C4-2B (cell line): ENCODE measurements around the gene IGFN1.

Experiments used
- H3K27ac ChIP-seq: fragments of 450-650 bp; 2 replicates; pipeline ENCODE4 v1.5.1; 2017
- ZFX ChIP-seq: fragments of 450-650 bp; IDR thresholded peaks from 2 replicates; pipeline ENCODE4 v1.6.1; 2017
- TF ChIP-seq, protein P1 (sequence below): fragments of 450-650 bp; conservative IDR thresholded peaks from 2 replicates; pipeline ENCODE4 v1.5.1; 2017; ENCODE audit warnings: mild to moderate bottlenecking

Gene IGFN1

DNA sequence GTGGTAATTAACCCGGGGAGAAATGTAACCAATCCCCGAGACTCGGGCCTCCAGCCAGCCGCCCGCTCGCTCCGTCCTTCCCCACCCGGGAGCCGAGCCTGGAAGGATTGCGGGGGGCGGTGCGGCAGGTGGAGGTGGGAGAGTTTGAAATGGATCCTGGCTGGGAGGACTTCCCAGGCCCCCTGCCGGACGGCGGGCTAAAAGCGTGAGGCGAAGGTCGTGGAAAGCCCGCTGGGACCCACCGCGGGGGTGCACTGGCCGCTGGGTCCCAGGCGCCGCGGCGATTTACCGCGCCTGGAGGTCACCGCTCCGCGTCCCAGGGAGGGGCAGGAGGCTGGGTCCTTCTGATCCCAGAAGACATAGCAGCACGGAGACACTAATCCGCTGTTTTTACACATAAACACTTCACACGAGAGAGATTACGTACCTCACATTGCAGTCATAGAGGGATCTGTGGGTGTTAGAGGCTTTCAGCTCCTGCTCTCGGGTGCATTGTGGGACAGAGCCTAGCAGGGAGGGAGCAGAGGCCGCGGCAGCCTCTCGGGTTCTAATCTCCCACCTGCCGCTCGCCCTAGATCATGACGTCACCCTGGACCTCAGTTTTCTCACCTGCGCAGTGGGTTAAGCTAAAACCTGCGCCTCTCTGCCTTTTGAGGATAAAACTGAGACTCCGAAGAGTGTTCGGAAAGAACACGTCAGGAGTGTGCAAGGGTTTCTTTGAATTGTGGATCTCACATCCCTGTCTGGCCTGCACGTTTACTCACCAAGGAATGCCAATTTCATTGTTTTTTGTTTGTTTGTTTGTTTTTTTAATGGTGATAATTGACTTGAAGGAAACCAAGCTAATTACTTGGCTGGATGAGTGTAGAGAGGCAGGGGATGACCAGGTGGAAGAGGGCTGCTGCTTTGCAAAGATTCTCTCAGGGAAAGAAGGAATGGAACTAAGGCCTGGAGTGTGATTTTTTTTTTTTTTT lies 19.3 kb upstream of the IGFN1 start:
- peak overlapping the region; percentile 74 for H3K27ac ChIP-seq
- no peak for TF ChIP-seq ZFX
- TF ChIP-seq, protein P1, sequence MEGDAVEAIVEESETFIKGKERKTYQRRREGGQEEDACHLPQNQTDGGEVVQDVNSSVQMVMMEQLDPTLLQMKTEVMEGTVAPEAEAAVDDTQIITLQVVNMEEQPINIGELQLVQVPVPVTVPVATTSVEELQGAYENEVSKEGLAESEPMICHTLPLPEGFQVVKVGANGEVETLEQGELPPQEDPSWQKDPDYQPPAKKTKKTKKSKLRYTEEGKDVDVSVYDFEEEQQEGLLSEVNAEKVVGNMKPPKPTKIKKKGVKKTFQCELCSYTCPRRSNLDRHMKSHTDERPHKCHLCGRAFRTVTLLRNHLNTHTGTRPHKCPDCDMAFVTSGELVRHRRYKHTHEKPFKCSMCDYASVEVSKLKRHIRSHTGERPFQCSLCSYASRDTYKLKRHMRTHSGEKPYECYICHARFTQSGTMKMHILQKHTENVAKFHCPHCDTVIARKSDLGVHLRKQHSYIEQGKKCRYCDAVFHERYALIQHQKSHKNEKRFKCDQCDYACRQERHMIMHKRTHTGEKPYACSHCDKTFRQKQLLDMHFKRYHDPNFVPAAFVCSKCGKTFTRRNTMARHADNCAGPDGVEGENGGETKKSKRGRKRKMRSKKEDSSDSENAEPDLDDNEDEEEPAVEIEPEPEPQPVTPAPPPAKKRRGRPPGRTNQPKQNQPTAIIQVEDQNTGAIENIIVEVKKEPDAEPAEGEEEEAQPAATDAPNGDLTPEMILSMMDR: peak; percentile 63

DNA sequence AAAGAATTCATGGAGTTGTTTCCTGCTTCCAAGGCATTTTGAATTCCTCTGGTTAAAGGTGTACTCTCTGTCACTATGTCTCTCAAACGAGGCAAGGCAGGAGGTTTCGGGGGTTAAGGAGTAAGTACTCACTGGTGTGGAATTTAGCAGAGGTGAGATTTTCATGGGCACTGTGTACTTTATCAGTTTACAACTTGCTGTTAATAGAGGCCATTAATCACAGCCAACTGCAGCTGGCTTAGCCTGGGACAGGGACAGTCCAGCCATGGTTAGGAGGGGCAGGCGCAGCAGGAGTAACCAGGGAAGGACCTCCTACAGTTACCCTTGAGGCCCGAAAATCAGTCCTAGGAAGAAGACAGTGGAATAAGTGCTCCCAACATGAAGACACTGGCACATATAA lies 18.3 kb upstream of the IGFN1 start:
- no peak overlapping the region for H3K27ac ChIP-seq
- TF ChIP-seq ZFX: no peak
- TF ChIP-seq, protein P1: no peak

DNA sequence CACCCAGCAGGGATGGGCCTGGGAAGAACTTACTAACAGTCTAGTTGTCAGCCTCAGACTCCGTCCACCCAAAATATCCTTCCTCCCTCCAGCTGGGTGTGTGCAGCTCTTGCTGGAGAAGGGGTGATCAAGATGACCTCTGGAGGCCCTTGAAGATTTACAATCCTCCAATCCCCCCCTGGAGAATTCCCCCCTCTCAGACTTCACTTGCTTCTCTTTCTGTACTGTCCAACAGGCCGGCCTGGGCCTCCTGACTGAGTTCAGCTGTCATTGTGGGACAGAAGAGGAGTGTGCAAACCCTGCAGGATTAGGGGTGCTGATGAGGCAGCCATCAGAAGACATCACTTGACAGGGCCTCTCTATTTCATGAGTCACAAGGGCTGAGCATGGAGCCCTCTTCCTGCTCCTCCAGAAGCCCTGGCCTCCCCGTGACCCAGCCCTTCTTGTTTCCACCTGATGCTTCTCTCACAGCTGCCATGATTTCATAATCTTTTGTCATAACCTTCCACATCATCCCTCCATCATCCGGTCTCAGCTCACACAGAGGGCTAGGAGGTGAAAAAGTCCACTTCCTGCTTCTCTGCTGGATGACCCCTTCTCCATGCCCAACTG lies 17.5 kb upstream of the IGFN1 start:
- TF ChIP-seq, protein P1: no peak
- TF ChIP-seq ZFX: no peak
- H3K27ac ChIP-seq: no peak overlapping the region

DNA sequence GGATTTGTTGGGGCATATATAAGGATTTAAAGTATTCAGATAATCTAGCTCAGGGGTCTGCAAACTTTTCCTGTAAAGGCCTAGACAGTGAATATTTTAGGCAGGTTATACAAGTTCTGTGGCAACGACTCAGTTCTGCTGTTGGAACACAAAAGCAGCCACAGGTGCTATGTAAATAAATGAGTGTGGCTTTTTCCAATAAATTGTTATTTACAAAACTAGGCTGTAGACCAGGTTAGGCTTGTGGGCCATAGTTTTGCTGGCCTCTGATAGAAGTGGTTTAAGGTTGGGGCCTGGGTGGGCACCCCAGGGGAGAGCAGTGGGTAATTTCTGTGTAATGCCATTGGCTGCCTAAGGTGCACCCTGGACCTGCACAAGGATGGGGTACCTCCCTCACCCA lies 16.9 kb upstream of the IGFN1 start:
- H3K27ac ChIP-seq: no peak overlapping the region
- TF ChIP-seq, protein P1: no peak
- TF ChIP-seq ZFX: no peak

DNA sequence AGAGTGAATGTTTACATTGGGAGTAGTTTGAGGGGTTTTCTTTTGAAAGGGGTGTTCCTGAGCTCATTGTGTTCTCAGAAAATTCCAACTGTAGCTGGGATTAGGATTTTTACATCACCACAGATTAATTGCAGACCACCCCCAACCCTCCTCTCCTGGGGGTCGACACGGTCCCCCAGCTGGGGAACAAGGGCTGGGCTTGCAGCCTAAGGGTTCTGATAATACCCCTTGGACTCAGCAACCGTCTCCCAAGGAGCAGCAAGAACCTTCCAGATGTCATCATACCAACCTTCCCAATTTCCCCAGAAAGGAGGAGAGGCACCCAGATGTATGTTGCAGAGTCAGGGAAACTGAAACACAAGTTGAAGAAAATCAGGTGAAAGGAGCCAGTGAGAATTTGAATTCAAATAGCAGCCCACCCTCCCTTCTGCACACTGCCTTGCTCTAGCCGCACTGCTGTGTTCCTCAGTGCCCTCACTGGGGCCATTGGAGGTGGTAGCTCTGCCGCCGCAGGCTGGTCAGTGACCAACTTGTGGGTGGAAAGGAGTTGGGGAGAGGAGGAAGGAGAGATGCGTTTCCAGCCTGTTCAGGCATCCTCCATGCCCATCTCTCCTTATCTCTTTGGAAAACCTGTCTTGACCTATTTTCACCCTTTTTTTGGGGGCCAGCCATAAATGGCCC lies 14.7 kb upstream of the IGFN1 start:
- H3K27ac ChIP-seq: no peak overlapping the region
- TF ChIP-seq ZFX: no peak

DNA sequence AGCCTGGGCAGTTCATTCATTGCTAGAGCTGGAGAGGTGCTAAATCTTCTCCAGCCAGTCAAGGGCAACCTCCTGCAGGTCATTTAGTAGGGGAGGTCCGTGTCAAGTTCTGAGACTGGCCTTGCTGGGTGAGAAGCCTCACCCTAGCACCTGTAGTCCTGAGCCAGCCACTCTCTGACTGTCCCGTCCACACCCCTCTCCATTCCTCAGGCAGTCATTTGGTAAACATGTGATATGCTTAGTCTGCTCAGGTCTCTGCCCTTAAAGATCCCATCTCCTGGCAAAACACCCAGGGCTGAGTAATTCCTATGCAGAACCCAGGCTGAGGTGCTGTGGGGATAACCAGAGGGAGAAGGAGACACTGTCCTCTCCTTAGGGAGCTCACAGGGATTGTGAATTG lies 13.7 kb upstream of the IGFN1 start:
- no peak overlapping the region for H3K27ac ChIP-seq
- no peak for TF ChIP-seq ZFX
- TF ChIP-seq, protein P1: no peak

DNA sequence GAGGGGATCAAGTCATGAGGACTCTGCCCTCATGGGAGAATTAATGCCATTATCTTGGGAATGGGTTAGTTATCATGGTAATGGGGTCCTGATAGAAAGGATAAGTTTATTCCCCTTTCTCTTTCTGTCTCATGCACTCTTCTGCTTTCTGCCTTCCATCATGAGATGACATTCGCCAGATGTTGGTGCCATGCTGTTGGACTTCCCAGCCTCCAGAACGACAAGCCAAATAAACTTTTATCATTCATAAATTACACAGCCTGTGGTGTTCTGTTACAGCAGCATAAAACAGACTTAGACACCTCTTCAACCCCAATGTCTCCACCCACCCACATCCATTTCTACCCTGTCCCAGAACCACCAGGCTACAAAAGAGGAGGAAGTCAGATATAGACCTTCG lies 11.9 kb upstream of the IGFN1 start:
- no peak overlapping the region for H3K27ac ChIP-seq
- TF ChIP-seq, protein P1: no peak
- no peak for TF ChIP-seq ZFX
